Activated CD8-positive, alpha-beta memory T cell treated with anti-CD3 and anti-CD28 coated beads, Interleukin-2, amount 50 U/mL, for 48 hours (primary cell): ENCODE measurements around the gene CLMN.

Experiments
- DNase-seq: peaks from one replicate; pipeline ENCODE4 v3.0.0-alpha.2; 2020

CLMN gene

GRCh38 chr14:95341564-95341963, 21.9 kb upstream of the CLMN start:
- DNase-seq = no peak

DNA sequence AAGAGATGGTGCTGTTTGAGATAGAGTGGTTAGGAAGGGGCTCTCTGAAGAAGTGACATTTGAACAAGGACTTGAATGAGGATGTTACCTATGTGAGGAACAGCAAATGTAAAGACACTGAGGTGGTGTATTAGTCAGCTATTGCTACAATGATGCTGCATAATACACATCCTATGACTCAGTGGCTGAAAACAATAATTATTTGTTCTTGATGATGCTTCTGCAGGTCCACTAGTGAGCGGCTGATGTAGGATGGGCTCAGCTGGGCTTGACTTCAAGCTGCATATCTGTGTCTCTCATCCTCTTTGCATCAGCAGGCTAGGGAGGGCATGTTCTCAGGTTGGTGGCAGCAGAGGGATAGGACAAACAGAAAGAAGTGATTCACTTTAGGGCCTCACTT, 21.4 kb upstream of the CLMN start:
- no peak for DNase-seq

DNA sequence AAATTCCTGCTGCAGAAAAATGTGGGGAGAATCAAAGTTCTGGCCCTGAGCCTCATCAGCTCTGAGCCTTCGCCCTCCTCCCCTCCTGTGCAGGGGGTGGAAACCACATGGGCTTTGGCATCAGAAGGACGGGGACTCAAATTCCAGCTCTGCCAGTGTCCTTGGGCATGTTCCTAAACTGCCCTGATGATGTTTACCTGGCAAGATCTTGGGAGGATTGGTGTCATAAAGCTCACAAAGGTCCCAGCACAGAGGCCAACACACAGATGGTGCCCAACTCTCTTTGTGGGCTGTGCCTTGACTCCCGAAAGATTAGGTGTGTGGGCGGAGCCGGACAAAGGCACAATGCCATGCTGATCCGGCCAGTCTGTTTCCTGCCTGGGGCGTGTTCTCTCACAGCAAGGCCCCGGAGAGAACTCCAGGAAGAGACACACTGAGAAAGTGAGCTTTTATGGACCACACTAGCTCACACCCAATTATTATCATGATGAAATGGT, 20.5 kb upstream of the CLMN start:
- no peak for DNase-seq

DNA sequence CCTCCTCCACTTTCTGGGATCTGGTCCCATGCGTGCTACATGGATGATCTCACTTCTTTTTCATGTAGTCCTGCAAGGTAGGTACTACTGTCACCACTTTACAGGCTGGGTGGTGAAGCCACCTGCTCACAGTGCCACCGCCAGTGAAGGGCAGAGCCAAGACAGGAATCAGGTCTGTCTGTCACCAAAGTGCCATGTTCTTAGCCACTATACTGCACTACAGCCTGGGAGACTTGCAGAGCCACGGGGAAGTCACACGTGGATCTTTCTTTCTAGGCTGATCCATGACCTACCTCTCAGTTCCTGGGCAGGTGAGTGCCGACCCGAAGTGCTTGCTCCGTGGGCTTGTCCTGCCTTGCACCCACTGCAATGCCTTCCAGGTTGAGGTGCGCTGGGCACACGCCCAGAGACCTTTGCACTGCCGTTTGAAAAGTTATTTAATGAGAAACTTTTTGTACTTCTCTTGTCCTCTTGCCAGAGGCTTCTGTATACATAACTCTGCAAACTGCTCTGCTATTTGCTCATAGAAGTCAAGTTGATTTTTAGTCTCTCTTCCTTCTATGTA, 19.7 kb upstream of the CLMN start:
- DNase-seq = no peak

- no peak for DNase-seq
Observed at GRCh38 chr14:95338436-95338835, 18.7 kb upstream of the CLMN start.

- no peak for DNase-seq
Observed at GRCh38 chr14:95337041-95337595, 17.4 kb upstream of the CLMN start.

GRCh38 chr14:95336192-95336760, 16.6 kb upstream of the CLMN start:
- no peak for DNase-seq

DNA sequence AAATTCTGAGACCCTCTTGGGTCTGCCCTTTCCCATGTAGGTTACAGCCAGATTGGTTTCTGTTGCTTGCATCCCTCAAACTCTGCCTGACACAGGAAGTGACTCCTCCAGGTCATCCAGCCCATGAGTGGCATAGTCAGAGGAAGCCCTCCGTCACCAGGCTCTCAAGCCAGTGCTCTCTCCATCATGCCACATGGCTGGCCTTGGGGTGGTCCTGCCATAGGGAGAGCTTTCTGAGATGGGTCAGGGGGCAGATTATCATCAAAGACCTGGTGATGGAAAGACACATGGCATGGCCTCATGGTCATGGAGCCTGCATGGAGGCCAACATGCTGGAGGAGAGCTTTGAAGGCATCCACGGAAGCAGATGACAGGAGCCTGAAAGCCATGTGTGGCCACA, 15.4 kb upstream of the CLMN start:
- no peak for DNase-seq

DNA sequence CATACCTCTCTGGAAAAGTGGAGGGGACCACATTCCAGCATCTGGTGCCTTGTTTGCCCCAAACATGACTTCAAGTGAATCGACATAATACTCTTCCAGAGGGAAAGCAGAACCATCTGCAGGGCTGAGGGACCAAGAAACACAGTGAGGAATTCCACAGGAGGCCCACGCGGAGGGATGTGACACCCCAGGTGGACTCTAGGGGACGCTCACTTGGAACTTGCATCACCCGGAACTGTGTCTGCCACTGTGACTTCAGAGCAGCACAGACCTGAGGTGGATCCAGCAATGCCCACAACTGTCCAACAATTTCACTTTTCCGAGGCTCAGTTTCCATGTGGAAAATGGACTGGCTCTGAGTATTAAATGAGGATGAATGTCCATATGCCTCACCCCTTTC, 14.3 kb upstream of the CLMN start:
- DNase-seq = no peak

GRCh38 chr14:95332641-95333040, 12.9 kb upstream of the CLMN start:
- no peak for DNase-seq

DNA sequence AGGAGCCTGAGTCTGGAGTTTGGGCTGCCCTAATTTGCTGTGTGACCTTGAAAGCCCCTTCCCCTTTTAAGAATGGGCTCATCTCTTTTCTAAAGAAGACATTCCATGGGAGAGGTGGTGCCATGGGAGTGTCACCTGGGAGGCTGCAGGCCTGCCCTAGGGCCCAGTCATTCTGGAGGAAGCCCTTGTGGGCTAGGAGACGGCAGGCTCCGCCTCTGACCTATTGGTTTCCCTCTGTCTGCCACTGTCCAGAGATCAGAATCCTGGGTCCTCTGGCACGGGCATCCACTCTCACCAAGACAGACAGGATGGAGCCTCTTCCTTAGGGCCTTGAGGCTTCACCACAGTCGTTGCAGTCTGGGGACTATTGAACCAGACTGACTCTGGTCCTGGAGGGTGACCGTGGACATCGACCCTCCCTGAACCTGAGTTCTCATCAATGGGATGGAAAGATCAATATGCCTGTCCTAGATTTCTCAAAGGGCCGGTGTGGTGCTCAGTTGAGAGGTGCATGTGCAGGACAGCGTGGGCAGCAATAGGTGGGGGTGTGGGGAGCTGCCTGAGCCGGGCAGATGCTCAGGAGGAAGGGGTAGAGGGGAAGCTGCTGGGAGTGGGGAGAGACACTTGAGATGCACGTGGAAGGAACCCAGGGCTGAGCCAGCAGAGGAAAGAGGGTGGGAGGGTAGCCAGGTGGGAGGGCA, 12.2 kb upstream of the CLMN start:
- no peak for DNase-seq

- no peak for DNase-seq
Observed at GRCh38 chr14:95330591-95331370, 11.1 kb upstream of the CLMN start.

- no peak for DNase-seq
Observed at GRCh38 chr14:95329941-95330340, 10.2 kb upstream of the CLMN start.

DNA sequence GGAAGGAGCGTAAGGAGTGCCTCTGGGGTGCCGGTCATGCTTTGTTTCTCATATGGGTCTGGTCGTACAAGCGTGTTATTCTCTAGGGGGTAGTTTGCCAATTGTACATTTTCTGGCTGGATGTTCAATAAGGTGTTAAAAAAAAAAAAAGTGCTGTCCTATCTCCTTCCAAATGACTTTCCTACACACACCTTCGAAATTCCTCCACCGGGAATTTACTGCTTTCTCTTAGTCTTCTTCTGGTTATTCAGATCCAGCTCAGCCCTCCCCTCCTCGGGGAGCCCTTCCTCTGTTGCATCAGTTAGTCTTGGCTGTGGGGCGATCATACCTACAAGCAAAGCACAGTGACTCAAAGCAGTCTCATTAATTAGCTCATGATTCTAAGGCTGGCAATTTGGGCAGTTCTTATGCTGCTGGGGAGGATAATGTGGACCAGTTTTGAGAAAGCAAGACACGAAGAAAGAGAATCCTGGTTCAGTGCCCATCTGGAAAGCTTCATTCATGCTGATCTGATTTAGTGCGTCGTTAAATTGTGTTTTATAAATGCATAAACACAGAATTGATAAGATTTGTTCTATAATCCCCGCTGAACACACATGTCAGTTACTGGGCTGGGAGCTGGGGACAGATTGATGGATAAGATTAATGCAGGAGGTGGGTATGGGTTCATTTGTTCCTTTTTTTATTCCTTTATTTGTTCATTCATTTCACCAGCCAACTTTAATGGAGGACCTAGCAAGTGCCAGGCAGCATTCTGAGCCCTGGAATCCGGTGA, 9.2 kb upstream of the CLMN start:
- no peak for DNase-seq

DNA sequence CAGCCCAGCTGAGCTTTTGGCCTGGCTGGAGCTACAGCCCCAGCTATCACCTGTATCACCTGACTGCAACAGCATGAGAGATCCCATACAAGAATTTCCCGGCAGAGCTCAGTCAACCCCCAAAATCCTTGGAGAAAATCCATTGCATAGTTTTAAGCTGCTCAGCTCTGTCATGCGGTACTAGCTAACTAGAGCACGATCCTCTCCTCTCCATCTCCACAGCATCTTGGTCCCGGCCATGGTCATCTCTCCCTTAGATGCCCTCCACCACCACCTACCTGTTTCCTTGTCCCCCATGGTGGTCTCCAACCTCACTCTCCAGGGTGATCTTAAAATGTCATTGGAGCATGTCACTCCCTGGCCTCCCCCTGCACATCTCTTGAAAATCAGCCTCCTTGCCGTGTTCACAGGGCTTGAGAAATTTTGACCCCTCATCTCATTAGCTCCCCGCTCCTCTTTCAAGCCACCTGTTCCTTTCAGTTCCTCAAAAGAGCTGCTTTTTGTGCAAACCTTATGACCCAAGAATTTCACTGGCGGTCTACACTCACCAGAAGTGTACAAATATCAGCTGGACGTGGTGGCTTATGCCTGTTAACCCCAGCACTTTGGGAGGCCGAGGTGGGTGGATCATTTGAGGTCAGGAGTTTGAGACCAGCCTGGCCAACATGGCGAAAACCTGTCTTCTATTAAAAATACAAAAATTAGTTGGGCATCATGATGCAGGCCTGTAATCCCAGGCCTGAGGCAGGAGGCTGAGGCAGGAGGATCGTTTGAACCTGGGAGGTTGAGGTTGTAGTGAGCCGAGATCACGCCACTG, 8.1 kb upstream of the CLMN start:
- no peak for DNase-seq

- DNase-seq = no peak
Observed at GRCh38 chr14:95326987-95327386, 7.3 kb upstream of the CLMN start.

DNA sequence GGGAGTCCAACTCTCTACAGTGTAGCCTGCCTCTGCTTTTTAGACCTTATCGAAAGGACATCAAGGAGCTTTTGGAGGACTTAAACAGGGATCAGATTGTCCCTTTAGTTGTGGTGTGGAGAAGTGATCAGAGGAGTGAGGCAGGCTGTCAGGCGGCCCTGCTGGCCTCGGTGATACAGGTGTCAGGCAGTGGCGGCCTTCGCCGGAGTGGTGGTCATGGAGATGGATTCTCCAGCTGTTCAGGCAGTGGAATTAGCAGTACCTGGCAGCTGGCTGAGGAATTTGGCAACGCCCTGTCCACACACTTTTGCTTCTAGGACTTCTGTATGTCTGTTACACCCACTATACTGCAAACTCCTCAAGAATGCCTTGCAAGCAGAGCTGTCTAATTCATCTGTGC, 4.2 kb upstream of the CLMN start:
- DNase-seq = no peak

DNA sequence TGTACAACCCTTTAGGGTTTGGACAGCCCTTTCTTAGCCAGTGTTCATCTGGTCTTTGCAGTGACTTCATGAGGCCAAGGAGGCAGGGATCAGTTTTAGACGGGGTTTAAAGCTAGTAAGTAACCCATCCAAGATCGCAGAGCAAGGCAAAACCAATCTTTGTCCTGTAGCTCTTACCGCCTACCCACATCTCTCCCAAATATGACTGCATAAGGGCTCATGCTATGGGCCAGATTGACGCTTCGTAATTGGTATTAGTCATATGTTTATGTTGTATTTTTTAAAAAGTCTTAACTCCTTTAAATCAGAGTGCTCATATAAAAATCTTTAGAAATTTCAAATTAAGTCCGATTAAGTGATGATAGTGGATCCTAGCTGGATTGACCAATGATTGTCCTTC, 3.7 kb upstream of the CLMN start:
- DNase-seq = no peak

DNA sequence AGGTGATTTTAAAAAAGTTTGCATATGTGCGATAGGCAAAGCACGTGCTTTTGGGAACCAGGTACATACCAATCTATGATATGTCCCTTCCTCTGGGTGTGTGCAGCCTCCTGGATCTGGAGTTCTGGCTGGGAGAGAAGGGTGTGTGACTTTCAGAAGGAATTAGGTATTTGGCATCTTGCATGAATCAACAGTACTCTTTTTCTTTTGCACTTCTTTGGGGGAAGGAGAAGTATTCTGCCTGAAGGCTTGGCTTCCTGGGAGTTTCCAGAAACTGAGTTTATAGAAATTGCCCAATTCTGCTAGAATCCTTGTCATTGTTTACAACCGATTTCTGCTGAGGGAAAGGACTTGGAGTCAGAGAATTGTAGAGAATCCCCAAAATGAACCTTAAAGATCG, 2.9 kb upstream of the CLMN start:
- no peak for DNase-seq

DNA sequence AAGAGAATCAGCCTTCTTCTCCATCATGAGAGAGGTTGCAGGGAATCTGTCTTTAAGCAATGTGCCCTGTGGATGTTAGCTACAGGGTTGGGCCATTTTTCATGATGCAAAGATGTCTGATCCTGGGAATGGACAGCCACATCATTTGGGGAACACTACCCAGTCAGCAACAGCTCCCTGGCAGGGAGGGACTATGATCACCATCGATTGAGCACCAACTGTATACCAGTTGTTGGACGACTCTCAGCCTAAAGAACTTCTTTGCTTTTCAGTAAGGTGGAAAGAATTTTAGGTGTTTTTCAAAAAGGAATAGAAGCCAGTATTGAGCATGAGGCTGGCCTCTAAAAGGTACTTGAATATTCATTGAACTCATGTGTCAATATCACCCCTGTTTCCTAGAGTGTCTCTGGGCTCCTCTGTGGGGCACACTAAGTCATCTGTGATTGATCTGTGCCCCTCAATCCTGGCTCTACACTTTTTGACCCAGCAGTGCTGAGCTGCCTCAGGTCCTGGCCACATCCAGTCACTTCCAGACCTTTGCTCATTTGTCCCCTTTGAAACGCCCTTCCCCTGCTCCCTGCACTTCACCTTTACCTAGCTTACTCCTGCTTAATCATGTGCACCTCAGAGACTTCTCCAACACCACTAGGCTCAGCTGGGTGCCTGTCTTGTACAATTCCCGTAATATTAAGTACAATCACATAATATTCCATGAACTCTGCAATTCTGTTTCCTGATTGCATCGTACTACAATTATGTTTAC, 2.2 kb upstream of the CLMN start:
- DNase-seq = no peak
